Heart right ventricle (tissue), 16 donors: ENCODE results near the gene SH3TC1. TPM values are rescaled to one million over a fixed set of nuclear protein-coding genes. Genes with fewer than 3 reads are reported as not detected.

ENCODE experiments used
- ATAC-seq, 8 donors: fragments of 200-7000 bp; cut with Tn5 transposase; one replicate each; pipeline ENCODE4 v1.9.1; 2020; ENCODE audit warnings: mild to moderate bottlenecking in 8 of 8, moderate library complexity in 8 of 8, moderate number of reproducible peaks in 1 of 8
- DNase-seq, 2 donors: peaks; one replicate each; pipeline ENCODE4 v3.0.0-alpha.2; 2020
- H3K27ac ChIP-seq, 10 donors: fragments of 200-600 bp; sonication (generic) in 2 of 10; one replicate each; pipeline versions ENCODE4 v1.5.0 to v1.8.0; 2020 to 2022; ENCODE audit warnings: mild to moderate bottlenecking in 3 of 10
- H3K27me3 ChIP-seq, 7 donors: fragments of 200-600 bp; one replicate each; pipeline ENCODE4 v1.8.0; 2021 to 2022; ENCODE audit warnings: mild to moderate bottlenecking in 2 of 7
- H3K36me3 ChIP-seq, 9 donors: fragments of 200-600 bp; sonication (generic) in 1 of 9; one replicate each; pipeline versions ENCODE4 v1.5.0 to v1.8.0; 2020 to 2022; ENCODE audit warnings: mild to moderate bottlenecking in 2 of 9
- H3K4me1 ChIP-seq, 9 donors: fragments of 200-600 bp; sonication (generic) in 1 of 9; one replicate each; pipeline versions ENCODE4 v1.5.0 to v1.8.0; 2020 to 2022; ENCODE audit warnings: mild to moderate bottlenecking in 4 of 9
- H3K4me3 ChIP-seq, 10 donors: fragments of 200-600 bp; sonication (generic) in 2 of 10; one replicate each; pipeline versions ENCODE4 v1.5.0 to v1.8.0; 2020 to 2022; ENCODE audit warnings: mild to moderate bottlenecking in 7 of 10, moderate library complexity in 2 of 10
- H3K9me3 ChIP-seq, 11 donors: fragments of 200-600 bp in 10 of 11; sonication (generic) in 2 of 11; one replicate each; pipeline versions ENCODE4 v1.5.0 to v1.8.0; 2013 to 2022; ENCODE audit warnings: mild to moderate bottlenecking in 2 of 11, control low read depth in 1 of 11, moderate library complexity in 1 of 11
- CTCF ChIP-seq, 9 donors: fragments of 200-600 bp; sonication (generic) in 2 of 9; IDR thresholded peaks; one replicate each; pipeline versions ENCODE4 v1.5.0 to v1.8.0; 2021 to 2022; ENCODE audit warnings: antibody characterized with exemption in 9 of 9, mild to moderate bottlenecking in 5 of 9, moderate library complexity in 1 of 9
- WGBS, 2 donors: extraction: QIAGEN DNeasy Blood & Tissue Kit; methylation state at CpG; one replicate each; pipeline ENCODE4 v1.1.7; 2013; ENCODE audit warnings: inconsistent platforms in 1 of 2; 5-methylcytosine and 5-hydroxymethylcytosine counted together
- intact Hi-C, 10 donors: fragments of 100-400 bp; cut with DNase I; formaldehyde crosslinking; loops; one replicate each; pipeline versions ENCODE4 v1.11.1 to v1.14.2; 2022
- polyA plus RNA-seq, 2 donors: library from polyadenylated mRNA; stranded (reverse); fragments of 200-250 nt; gene quantifications; one replicate each; pipeline ENCODE4 v1.2.3, GENCODE V29; 2013
- total RNA-seq, 10 donors: library from RNA; stranded (reverse); fragmentation: NEBNext Ultra II Directional in 3 of 10; extraction: Animal tissue kit (Norgen Biotek cat#: 25700) in 3 of 10; gene quantifications; one replicate each; pipeline versions ENCODE4 v1.2.1 to v1.2.4, GENCODE V29; 2021 to 2023
- donor health status: Arrhythmogenic right ventricular cardiomyopathy.
- donor health status: ischemic (EF 13 %, LVEDD 7.1; RV severe dilation, severe dysfunction).
- donor health status: healthy with polysubstance abuse.
- donor health status: DM: no; HTN: yes; CAD: no.
- donor health status: DM: no; HTN: no; CAD: no.
- donor health status: ischemic (EF 25% LVEDD 6.9; RV normal size, moderate dysfunction).
- donor health status: ischemic (EF 25% LVEDD 5.7; RV mildly dilated, moderate dysfunction).
- donor health status: healthy.
- donor health status: DM: yes; HTN: yes; CAD: no.
- donor health status: Ischemic cardiomyopathy.
- donor health status: ischemic (EF 35%, LVEDD 5.7; RV mildly dilated, moderate dysfunction).
- donor health status: nonischemic (EF 11% LVEDD 7.7; RV severe dilation, severe dysfunction).
- donor health status: DM: yes; HTN: yes; CAD: no.
- donor health status: PGD.
- donor health status: ischemic (EF 29% LVEDD 5.4; RV normal size, mild dysfunction).
- donor health status: nonischemic (EF 23%, LVEDD 6.1; RV moderate dilation, normal function).

Gene SH3TC1
- total and polyA plus RNA-seq, 12 donors: 7.4 to 22.8 (median 11.2) TPM

DNA sequence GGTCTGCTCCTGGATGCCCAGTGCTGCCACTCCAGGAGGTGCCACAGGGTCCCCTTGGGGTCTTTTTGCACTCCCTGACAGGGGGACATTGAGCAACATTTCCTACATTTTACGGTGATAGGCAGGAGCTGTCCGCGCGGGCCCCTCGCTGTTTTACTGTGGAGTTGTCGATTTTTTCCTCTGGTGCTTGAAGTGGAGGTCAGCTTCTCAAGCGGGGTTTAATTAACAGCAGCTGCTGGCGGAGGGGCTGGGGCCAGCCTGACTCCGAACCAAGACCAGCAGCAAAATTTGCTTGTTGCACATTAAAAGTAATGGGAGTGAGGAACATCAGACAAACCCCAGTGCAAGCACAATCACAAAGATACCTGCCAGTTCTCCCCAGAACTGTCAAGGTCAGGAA, 13.2 kb upstream of the SH3TC1 start:
- TF ChIP-seq CTCF (IDR thresholded peaks at IDR 0.05): no peak
- Histone ChIP-seq H3K4me1 (peaks cover 35 to 79% (median 70%) of the 10 kb centered on the region in 9 donors), H3K27ac (no peak overlapping the region), H3K27me3 (no peaks in the 10 kb centered on the region), H3K9me3 (no peaks in the 10 kb centered on the region), H3K4me3 (no peak overlapping the region), H3K36me3 (no peaks in the 10 kb centered on the region)
- 73 to 80% methylated on average over 9 of the region's 9 CpGs for WGBS, 2 donors
- intact Hi-C loops: loop anchor here in 1 of 10 donors (2.0 kb wide), 1 partner anchor 41 kb away; no protein-coding TSS in a partner anchor
- no peak for DNase-seq
- no peak for ATAC-seq

DNA sequence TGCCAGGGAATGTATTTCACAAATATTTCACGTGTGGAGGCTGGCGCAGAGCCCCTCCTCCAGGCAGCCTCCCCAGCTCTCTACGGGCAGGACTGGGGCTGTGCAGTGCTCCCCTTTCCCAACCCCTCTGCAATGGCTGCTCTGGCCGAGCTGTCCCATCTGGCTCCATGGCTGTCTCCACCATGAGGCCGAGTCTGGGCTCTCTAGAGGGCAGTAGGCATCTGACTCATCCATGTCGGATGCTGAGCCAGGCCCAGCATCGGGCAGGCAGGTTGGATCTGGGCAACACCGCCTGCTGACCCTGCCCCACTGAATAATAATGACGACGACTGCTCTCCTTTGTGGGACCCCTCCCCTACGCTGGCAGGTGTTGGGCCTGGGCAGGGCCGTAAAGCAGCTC, 11.0 kb upstream of the SH3TC1 start:
- H3K4me1 ChIP-seq: peaks cover 25 to 76% (median 69%) of the 10 kb centered on the region in 9 donors
- no peak for TF ChIP-seq CTCF (IDR thresholded peaks at IDR 0.05)

DNA sequence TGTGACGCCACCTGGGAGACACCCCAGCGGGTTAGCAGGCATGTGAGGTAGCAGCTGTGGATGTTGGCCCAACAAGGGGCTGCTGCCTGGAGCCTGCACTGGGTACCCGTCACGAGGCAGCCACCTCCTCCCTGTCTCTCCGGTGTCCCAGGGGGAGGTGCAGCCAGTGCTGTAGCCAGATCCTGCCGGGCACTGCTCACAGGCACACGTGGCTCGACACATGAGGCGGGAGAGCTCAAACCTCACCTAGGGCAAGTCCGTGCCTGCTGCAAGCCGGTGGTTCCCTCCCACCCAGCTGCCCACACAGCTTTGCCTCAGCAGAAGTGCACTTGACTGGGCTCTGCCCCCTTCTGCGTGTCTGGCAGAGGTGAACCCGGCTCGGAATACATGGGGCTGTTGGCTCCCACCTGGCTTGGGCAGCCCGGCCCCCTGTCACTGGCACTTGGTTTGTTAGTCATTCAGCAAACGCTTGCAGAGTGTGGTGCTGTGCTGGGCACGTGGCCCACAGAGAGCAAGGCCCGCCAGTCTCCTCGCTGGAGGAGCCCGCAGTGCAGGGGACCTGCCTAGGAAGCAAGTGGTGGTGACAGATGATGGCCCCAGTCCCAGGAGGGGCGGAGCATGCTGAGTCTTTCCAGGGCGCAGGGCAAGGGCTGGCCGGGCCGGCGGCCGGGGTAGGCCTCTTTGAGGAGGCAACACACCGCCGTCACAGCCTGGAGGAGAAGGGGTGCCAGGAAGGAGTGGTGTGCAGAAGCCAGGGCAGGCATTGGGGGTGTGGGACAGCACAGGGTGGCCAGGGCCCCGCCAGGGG, 10.1 kb upstream of the SH3TC1 start:
- Histone ChIP-seq H3K36me3 (no peaks in the 10 kb centered on the region), H3K27me3 (no peaks in the 10 kb centered on the region), H3K27ac (peak overlapping the region; percentile 26 to 92 (median 84)), H3K4me3 (peak overlapping the region in 2 of 10 donors; percentile 12 to 20), H3K4me1 (peaks cover 25 to 67% (median 61%) of the 10 kb centered on the region in 9 donors), H3K9me3 (no peaks in the 10 kb centered on the region)
- peak; percentile 86 for DNase-seq
- intact Hi-C loops: no loop called here
- 39 to 46% methylated on average over 29 of the region's 29 CpGs for WGBS, 2 donors
- ATAC-seq: peak; percentile 71 to 91 (median 83)
- TF ChIP-seq CTCF (IDR thresholded peaks at IDR 0.05): no peak

More for the DNA sequence above, 11.0 kb upstream of the SH3TC1 start:
- peak in 1 of 8 donors; percentile 2 for ATAC-seq
- no peak for DNase-seq
- Histone ChIP-seq H3K27ac (peak overlapping the region in 1 of 10 donors; percentile 90), H3K36me3 (no peaks in the 10 kb centered on the region), H3K27me3 (no peaks in the 10 kb centered on the region), H3K9me3 (no peaks in the 10 kb centered on the region), H3K4me3 (no peak overlapping the region)
- 84 to 89% methylated on average over 12 of the region's 12 CpGs for WGBS, 2 donors
- intact Hi-C loops: no loop called here

- Histone ChIP-seq H3K4me3 (peak overlapping the region in 2 of 10 donors; percentile 12 to 20), H3K36me3 (no peaks in the 10 kb centered on the region), H3K27me3 (no peaks in the 10 kb centered on the region), H3K9me3 (no peaks in the 10 kb centered on the region), H3K4me1 (peaks cover 25 to 63% (median 58%) of the 10 kb centered on the region in 9 donors), H3K27ac (peak overlapping the region; percentile 26 to 92 (median 84))
- intact Hi-C loops: loop anchor here in 1 of 10 donors (10.0 kb wide), 1 partner anchor 375 kb away; no protein-coding TSS in a partner anchor
- no peak for TF ChIP-seq CTCF (IDR thresholded peaks at IDR 0.05)
- DNase-seq (no peak), ATAC-seq (peak in 2 of 8 donors; percentile 0 to 4)
- 82 to 87% methylated on average over 26 of the region's 26 CpGs for WGBS, 2 donors
Observed at GRCh38 chr4:8189551-8190466, 9.3 kb upstream of the SH3TC1 start.
